HepG2 (cell line): ENCODE measurements around the gene TMEM107. TPM values are rescaled to one million over a fixed set of nuclear protein-coding genes. Genes with fewer than 3 reads are reported as not detected.

ENCODE experiments used
- ASH2L ChIP-seq: fragments of 300-600, 200-600 bp; sonication (generic); IDR thresholded peaks from 2 replicates; pipeline ENCODE4 v1.7.0; 2017; ENCODE audit warnings: low read depth, mild to moderate bottlenecking, moderate library complexity, mixed read lengths, low read length; ENCODE audit not compliant: insufficient read length
- BCL3 ChIP-seq: sonication (generic); formaldehyde crosslinking; IDR thresholded peaks from 2 replicates; pipeline ENCODE4 v1.5.1; 2020; ENCODE audit warnings: mild to moderate bottlenecking, missing genetic modification reagents, moderate library complexity
- BRF2 ChIP-seq: sonication (generic); formaldehyde crosslinking; IDR thresholded peaks from 2 replicates; pipeline ENCODE4 v1.8.1; 2022; ENCODE audit warnings: mild to moderate bottlenecking, missing genetic modification reagents
- GTF3A ChIP-seq: sonication (generic); formaldehyde crosslinking; conservative IDR thresholded peaks from 2 replicates; pipeline ENCODE4 v1.4.0; 2020; ENCODE audit warnings: mild to moderate bottlenecking, missing genetic modification reagents
- IKZF4 ChIP-seq: sonication (generic); formaldehyde crosslinking; IDR thresholded peaks from 2 replicates; pipeline ENCODE4 v1.5.1; 2020; ENCODE audit warnings: borderline replicate concordance, mild to moderate bottlenecking, low read depth, missing genetic modification reagents; ENCODE audit errors: not compliant biosample characterization
- KMT2B ChIP-seq: IDR thresholded peaks from 2 replicates; pipeline ENCODE4 v1.6.1; 2016; ENCODE audit warnings: missing genetic modification reagents, missing compliant biosample characterization
- NR2F6 ChIP-seq, 2 experiments: IDR thresholded peaks; 2 replicates each; pipeline ENCODE4 v1.6.1; 2016; ENCODE audit warnings: antibody characterized with exemption in 1 of 2, mild to moderate bottlenecking in 1 of 2
- PRDM4 ChIP-seq: sonication (generic); formaldehyde crosslinking; IDR thresholded peaks from 2 replicates; pipeline ENCODE4 v1.9.0; 2021; ENCODE audit warnings: missing genetic modification reagents, borderline replicate concordance
- PRPF4 ChIP-seq: fragments of 200-400 bp; formaldehyde crosslinking; IDR thresholded peaks from 2 replicates; pipeline ENCODE4 v1.6.1; 2016; ENCODE audit warnings: low read length, low read depth; ENCODE audit not compliant: poor library complexity, severe bottlenecking
- RBAK ChIP-seq: sonication (generic); formaldehyde crosslinking; IDR thresholded peaks from 2 replicates; pipeline ENCODE4 v1.5.1; 2020; ENCODE audit warnings: mild to moderate bottlenecking, missing genetic modification reagents
- RFXANK ChIP-seq: IDR thresholded peaks from 2 replicates; pipeline ENCODE4 v1.6.1; 2016
- RORA ChIP-seq: sonication (generic); formaldehyde crosslinking; IDR thresholded peaks from 2 replicates; pipeline ENCODE4 v1.5.0; 2020; ENCODE audit warnings: mild to moderate bottlenecking, missing genetic modification reagents, moderate library complexity
- SMC3 ChIP-seq: IDR thresholded peaks from 2 replicates; pipeline ENCODE4 v1.6.1; 2011; ENCODE audit warnings: low read length, improper control_type of control experiment
- SNAI1 ChIP-seq: sonication (generic); formaldehyde crosslinking; IDR thresholded peaks from 2 replicates; pipeline ENCODE4 v1.5.0; 2020; ENCODE audit warnings: mild to moderate bottlenecking, missing genetic modification reagents, borderline replicate concordance
- SP2 ChIP-seq: sonication (generic); formaldehyde crosslinking; IDR thresholded peaks from 2 replicates; pipeline ENCODE4 v1.5.1; 2020; ENCODE audit warnings: mild to moderate bottlenecking, missing genetic modification reagents
- STAT5B ChIP-seq: sonication (generic); formaldehyde crosslinking; IDR thresholded peaks from 2 replicates; pipeline ENCODE4 v1.4.0; 2020; ENCODE audit warnings: missing genetic modification reagents
- TGIF2 ChIP-seq: IDR thresholded peaks from 2 replicates; pipeline ENCODE4 v1.6.1; 2016; ENCODE audit warnings: control low read depth, missing compliant biosample characterization
- ZC3H4 ChIP-seq: sonication (generic); formaldehyde crosslinking; IDR thresholded peaks from 2 replicates; pipeline ENCODE4 v1.4.0; 2020; ENCODE audit warnings: missing genetic modification reagents, borderline replicate concordance
- ZFP36L1 ChIP-seq: sonication (generic); formaldehyde crosslinking; IDR thresholded peaks from 2 replicates; pipeline ENCODE4 v1.8.0; 2022; ENCODE audit warnings: mild to moderate bottlenecking, missing genetic modification reagents, moderate library complexity
- ZNF24 ChIP-seq: fragments of 450-650 bp; IDR thresholded peaks from 2 replicates; pipeline ENCODE4 v1.6.1; 2017; ENCODE audit warnings: antibody characterized with exemption, mild to moderate bottlenecking
- ZNF510 ChIP-seq: sonication (generic); formaldehyde crosslinking; IDR thresholded peaks from 2 replicates; pipeline ENCODE4 v1.4.0; 2020; ENCODE audit warnings: low read depth, mild to moderate bottlenecking, missing genetic modification reagents
- ZNF749 ChIP-seq: sonication (generic); formaldehyde crosslinking; IDR thresholded peaks from 2 replicates; pipeline ENCODE4 v1.8.0; 2022; ENCODE audit warnings: mild to moderate bottlenecking, missing genetic modification reagents, moderate library complexity, borderline replicate concordance
- ZNF781 ChIP-seq: sonication (generic); formaldehyde crosslinking; IDR thresholded peaks from 2 replicates; pipeline ENCODE4 v1.5.1; 2020; ENCODE audit warnings: borderline replicate concordance, mild to moderate bottlenecking, missing genetic modification reagents; ENCODE audit errors: not compliant biosample characterization
- ZSCAN22 ChIP-seq: sonication (generic); formaldehyde crosslinking; IDR thresholded peaks from 2 replicates; pipeline ENCODE4 v1.4.0; 2020; ENCODE audit warnings: mild to moderate bottlenecking, missing genetic modification reagents
- polyA plus RNA-seq, 8 experiments: library from polyadenylated mRNA; depleted of rRNA in 3 of 8; stranded (reverse) in 7 of 8; unstranded in 1 of 8; fragments of >200 nt; fragmentation: Illumina TruSeq in 4 of 8; extraction: Trizol in 4 of 8; gene quantifications; 2 replicates each; pipeline versions ENCODE4 v1.2.1 to v1.2.3, GENCODE V29; 2011 to 2016; ENCODE audit warnings: low read depth in 4 of 8, missing spikeins in 1 of 8, mixed read lengths in 1 of 8; ENCODE audit not compliant: insufficient read depth in 1 of 8
- total RNA-seq, 5 experiments: library from RNA; depleted of rRNA; stranded (reverse); fragments of >200 nt; fragmentation: Illumina TruSeq; extraction: Trizol; gene quantifications; 2 replicates each; pipeline ENCODE4 v1.2.3, GENCODE V29; 2016; ENCODE audit warnings: low read depth in 1 of 5

Gene TMEM107
- total and polyA plus RNA-seq, 2 of the 13 experiments (the other 11 are each of a cell fraction or from before 2014, with no cell fraction given), result 7.2 to 15.3 TPM

GRCh38 chr17:8222630-8223355 lies 46.6 kb upstream of the TMEM107 start (continued):
- TF ChIP-seq RBAK (peak; percentile 60; the same call in 1 of the 2 replicates), GTF3A (CRISPR knock-in tag) (no peak; the same call in none of the 2 replicates), TGIF2 (CRISPR knock-in tag) (no peak; the same call in 1 of the 2 replicates), SNAI1 (no peak), BCL3 (no peak; the same call in 1 of the 2 replicates), SMC3 (no peak), ZC3H4 (no peak), RORA (CRISPR knock-in tag) (no peak), PRDM4 (no peak), KMT2B (peak; percentile 74; the same call in 1 of the 2 replicates), ZSCAN22 (CRISPR knock-in tag) (peak; percentile 74), NR2F6 (IDR thresholded peaks at IDR 0.05) (no peak), NR2F6 (CRISPR knock-in tag; IDR thresholded peaks at IDR 0.05) (peak; percentile 66; the same call in 1 of the 2 replicates), ZNF749 (CRISPR knock-in tag) (no peak), ZFP36L1 (CRISPR knock-in tag) (peak; percentile 67; the same call in 1 of the 2 replicates), IKZF4 (no peak), SP2 (CRISPR knock-in tag) (no peak), RFXANK (CRISPR knock-in tag) (no peak), STAT5B (CRISPR knock-in tag) (0 out of 2 replicates have a peak, but pooled peaks have one; percentile 19), ZNF24 (peak; percentile 97), ZNF781 (no peak), PRPF4 (no peak), ASH2L (peak; percentile 67), BRF2 (CRISPR knock-in tag) (no peak; the same call in 1 of the 2 replicates), ZNF510 (CRISPR knock-in tag) (no peak)
